Measurements from ENCODE around the gene TMEM37.

TMEM37 gene

DNA sequence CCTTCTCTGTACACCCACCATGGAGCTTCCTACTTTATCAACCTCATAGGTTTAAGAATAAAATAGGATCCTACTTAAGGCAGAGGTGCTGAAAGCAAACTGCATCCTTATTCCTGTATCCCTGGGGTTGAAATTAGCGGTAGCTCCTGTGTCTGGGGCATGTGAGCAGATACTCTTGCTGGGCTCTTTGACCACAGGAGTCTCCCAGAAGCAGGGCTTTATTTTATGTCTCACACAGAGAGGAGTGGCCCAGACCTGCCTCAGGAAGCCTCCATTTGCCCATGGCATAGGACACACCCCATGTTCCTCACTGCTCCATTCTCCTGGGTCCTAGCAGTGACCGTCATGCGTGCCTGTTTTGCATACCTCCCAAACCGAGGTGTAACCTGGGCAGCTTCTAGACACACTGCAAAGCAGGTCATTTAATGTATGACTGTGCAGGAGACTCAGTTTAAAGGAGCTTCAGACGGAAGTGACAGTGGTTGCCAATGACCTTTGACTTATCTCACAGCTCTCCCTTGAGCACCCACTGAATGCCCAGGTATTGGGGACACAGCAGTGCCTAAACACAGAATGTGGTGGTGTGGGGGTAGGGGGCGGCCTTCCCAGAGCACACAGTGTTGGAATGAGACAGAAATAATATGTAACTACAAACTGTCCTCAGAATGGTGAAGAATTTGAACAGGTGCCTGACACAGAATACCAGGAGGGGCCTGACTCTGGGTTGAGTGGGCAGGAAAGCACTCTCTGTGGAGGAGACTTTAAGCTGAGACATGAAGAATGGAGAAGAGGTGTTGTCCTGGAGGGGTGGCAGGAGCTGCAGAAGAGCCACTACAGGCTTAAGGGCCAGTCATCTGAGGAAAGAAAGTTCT is 3.7 kb downstream of the TMEM37 start:
- DNase-seq, result no peak

DNA sequence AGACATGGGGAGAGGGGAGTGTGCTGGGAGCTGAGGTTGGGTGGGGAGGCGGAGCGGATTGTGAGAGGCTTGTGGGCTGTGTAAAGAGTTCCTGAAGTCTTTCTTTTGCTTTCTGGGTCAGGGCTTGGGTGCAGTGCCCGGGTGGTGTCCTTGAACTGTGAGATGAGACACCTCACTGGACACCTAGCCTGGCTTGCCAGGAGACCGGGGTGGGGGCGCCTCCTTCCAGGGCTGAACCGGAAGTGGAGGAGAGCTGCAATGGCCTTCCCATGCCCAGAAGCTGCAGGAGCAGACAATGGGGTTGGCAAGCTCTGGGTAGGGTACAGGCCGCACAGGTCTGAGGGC is 4.3 kb downstream of the TMEM37 start:
- DNase-seq, result no peak

DNA sequence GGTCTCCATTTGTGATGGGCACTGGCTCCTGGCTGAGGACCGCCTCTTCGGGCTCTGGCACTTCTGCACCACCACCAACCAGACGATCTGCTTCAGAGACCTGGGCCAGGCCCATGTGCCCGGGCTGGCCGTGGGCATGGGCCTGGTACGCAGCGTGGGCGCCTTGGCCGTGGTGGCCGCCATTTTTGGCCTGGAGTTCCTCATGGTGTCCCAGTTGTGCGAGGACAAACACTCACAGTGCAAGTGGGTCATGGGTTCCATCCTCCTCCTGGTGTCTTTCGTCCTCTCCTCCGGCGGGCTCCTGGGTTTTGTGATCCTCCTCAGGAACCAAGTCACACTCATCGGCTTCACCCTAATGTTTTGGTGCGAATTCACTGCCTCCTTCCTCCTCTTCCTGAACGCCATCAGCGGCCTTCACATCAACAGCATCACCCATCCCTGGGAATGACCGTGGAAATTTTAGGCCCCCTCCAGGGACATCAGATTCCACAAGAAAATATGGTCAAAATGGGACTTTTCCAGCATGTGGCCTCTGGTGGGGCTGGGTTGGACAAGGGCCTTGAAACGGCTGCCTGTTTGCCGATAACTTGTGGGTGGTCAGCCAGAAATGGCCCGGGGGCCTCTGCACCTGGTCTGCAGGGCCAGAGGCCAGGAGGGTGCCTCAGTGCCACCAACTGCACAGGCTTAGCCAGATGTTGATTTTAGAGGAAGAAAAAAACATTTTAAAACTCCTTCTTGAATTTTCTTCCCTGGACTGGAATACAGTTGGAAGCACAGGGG is 5.5 kb downstream of the TMEM37 start:
- no peak for DNase-seq

DNA sequence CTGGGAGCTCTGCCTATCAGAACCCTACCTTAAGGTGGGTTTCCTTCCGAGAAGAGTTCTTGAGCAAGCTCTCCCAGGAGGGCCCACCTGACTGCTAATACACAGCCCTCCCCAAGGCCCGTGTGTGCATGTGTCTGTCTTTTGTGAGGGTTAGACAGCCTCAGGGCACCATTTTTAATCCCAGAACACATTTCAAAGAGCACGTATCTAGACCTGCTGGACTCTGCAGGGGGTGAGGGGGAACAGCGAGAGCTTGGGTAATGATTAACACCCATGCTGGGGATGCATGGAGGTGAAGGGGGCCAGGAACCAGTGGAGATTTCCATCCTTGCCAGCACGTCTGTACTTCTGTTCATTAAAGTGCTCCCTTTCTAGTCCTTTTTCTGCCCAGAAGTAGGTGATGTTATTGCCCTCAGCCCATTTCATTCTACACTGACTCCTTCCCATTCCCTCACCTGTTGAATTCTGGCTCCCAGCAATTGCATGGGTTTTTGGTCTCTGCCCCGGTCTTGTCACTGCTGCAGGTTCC is 6.5 kb downstream of the TMEM37 start:
- DNase-seq, result no peak

DNA sequence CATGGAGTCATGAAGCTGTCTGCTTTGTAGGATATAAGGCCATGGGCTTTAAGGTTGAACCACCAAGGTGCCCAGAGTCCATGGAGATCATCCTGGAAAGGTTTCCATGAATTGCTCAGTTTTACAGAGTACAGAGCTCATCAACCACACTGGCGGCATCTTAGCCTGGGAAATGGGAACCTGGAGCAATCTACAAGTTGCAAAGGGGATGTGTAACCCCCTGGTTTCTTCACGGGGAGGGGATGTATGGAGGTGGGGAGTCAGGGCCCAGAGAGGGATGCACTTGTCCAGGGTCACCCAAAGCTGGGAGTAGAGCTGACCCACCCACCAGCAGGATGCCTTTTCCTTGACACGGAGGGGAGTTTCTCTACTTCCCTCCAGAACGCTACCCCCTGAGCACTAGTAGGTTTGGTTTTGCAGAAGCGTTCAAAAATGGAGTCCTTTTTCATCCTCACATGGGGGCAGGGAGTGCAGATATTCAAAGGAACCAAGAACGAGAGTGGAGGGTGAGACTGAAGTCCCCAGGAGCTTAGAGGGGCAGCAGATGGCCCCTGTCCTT is 7.2 kb downstream of the TMEM37 start:
- no peak for DNase-seq

DNA sequence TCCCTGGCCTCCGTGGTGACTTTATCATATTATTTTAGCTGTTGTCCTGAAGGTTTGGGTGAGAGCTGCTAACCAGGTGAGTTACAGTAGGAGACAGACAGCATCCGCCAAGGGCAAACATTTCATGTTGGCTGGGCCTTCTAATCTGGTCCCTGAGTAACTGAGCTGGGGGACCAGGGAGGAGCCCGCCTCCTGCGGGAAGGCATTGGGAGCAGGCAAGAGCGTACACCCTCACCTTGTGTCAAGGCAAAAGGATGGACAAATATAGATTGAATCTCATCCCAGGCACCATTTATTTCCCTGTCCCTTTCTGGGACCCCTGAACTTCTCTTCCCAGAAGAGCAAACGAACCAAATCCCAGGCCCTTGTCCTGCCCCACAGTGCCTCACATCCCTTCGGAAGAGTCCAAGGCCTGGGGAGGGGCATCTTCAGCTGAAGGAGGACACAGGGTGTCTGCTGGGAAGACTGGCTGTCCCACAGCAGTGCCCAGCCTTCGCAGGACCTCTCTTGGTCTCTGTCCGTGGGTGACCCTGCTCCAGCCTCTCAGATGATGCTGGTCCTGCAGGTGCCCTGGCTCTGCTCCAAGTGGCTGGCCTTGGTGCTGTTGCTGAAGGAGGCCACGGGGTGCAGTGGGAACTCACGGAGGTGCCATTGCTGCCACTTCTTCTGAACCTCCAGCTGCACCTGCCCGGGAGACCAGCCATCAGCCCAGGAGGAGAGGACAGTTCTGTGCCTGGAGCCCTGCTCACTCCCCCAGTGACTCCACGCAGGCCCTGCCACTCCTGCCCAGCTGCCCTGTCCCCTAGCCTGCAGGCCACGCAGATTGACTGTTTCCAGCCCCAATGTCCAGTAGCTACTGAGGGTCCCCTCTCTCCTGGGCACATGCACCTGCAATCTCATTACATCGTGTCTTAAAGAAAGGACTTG is 8.2 kb downstream of the TMEM37 start:
- no peak for DNase-seq

DNA sequence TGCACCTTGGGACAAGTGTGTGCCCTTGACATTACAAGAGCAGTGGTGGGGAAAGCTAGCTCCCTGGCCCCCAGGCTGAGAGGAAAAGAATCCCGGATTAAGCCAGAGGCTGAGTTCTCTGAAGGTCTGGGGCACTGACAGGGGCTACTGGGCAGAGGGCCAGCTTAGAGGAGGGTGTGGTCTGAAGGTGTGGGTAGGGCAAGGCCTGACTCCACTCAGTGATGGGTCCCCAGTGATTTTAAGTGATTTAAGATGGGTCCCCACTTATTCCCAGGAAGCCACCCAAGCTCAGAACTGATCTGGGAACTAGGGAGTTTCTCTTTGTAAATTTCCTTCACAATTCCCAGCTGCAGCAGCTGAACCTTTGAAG is 8.8 kb downstream of the TMEM37 start:
- no peak for DNase-seq

DNA sequence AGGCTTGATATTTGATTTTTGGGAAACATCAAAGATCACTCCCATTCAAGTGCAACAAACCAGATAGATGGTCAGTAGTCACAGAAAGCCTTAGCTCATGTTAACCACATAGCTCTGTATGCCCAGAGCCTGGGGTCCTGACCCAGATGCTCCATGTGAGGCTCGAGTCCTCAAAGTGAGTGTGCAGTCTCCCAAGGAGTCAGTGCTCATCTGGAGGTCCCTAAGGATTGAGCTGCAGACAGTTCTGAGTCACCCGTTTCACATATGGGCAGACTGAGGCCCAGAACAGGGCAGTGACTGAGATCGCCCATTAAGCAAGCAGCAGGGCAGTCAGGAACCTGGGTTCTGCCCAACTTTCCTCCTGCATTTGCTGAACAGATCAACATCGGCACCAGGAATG is 9.2 kb downstream of the TMEM37 start:
- DNase-seq, result no peak

DNA sequence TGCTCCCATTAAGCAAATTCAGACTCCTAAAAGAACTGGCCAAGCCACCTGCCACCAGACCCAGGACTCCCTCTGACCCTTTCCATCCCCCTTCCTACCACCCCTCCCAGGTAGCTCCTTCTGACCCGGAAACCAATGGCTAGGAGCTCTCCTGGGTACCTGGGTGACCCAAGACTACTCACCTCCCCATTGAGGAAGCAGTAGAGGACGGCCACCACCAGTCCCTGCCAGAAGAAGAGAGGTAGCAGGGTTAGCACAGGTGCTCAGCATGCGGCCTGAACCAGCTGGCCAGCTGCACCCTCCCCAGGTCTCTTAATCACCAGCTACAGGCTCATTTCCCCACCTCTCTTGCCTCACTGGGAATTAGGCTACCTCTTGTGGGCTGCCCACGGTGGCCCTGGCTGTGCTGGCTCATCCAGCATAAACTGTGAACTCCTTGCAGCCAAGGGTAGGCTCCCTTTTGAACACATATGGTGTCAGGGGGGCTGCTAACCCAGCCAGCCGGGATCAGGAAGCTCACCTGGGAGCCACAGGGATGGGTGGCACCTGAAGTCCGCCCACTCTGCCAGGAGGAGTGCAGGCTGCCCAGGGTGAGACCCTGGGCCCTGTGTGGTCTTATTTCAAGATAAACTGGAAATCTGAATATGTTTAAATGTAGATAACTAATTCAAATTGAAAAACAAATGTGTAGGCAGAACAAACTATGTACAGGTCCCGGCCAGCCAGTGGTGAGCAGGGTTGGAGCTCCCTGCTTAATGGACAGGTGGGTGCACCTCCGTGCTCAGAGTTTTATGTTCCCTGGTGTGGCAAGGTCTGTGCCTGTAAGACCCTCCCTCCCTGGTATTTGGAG is 9.9 kb downstream of the TMEM37 start:
- no peak for DNase-seq

DNA sequence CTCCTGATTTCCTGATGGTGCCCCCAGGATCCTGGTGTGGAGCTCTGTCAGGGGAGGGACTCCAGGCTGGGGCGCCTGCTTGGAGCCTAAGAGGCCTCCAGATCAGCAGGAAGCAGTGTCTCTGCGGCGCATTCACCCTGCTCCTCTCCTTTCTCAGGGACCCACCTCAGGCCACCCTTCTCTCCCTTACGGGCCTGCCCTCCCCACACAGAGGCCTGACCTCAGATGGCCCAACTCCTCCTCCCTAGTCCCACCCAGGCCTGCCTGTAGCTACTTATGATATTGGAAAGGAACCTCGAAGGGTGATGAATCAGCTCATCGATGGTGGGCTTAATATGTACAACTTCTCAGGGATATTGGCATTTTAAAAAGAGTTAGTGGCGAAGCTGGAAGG is 10.6 kb downstream of the TMEM37 start:
- no peak for DNase-seq

DNA sequence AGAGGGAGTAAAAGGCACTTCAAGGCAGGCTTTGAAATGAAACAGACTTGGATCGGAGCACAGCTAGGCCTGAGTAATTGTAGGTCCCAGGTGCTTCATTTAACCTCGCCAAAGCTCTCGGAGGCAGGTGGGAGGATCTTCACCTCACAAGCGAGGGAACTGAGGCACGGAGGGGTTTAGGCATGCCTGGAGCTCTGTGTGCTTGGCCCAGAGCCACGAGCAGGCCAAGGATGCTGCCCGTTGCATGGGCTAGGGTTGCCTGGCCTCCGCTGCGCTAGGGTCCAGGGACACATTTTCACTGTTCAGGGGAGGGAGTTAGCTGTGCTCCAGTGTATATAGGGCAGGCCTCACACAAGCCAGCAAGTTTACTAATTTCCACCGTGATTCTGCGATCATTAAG is 11.2 kb downstream of the TMEM37 start:
- no peak for DNase-seq

DNA sequence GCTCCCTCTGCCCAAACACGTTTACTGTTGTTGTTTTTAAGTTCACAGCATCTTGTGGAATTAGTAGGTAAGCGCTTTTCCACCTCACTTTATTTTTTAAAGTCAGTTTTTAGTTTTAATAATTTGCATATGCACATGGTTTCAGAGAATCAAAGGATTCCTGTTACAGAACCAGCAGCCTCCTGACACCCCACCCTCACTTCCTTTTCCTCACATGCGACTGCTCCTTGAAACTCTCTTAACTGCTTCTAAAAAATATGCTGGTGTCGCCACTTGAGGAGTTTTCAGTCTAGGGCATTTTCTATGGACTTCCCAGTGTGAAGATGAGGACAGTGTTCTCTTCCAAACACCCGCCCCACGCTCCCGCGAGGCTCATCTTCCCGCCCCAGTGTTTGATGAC is 14.4 kb downstream of the TMEM37 start:
- DNase-seq, result no peak

DNA sequence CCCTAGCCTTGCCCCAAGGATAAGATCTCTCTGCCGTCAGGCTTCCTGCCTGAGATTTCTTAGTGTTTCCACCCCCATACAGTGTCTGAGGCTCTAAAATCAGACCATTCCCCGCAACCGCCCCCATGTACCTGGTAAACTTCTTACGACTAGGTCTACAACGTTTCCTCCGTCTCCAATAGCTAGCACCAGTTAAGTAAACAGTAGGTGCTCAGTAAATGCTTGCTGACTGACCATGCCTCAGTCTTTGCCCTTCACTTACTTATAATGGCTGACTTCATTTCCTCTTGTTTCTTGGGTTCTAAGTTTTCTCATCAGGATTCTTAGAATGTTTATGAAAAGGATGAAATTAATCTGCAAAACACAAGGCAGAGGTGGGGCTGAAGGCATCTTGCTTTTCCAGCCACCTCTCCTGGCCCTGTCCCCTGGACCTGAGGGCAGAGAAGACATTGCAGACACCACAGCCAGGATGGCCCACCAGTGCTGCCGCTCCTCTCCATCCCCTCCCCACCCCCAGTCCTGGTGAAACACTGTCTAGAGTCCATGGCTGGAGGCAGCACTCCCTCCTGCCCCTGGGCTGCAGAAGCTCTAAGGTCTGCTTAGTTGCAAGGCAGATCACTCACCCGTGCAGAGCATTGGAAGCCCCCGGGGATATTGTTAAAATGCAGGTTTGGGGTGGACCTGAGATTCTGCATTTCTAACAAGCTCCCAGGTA is 16.9 kb downstream of the TMEM37 start:
- DNase-seq, result no peak

DNA sequence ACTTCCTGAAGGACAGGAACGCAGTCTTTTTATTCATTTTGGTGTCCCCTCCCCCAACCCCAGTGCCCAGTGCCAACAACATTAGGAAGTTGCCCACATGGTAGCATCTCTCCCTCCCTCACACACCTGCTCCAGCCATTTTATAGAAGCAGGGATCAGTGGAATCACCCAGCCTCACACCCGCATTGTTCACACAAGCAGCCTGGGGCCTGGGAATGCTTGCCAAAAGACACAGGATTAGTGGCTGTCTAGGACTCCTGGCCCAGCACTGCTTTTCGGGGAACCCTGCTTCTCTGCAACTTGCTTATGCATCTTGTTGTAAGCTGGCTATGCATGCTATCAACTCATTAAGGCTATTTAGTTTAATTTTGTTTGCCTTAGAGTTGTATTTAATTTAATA is 17.9 kb downstream of the TMEM37 start:
- no peak for DNase-seq

DNA sequence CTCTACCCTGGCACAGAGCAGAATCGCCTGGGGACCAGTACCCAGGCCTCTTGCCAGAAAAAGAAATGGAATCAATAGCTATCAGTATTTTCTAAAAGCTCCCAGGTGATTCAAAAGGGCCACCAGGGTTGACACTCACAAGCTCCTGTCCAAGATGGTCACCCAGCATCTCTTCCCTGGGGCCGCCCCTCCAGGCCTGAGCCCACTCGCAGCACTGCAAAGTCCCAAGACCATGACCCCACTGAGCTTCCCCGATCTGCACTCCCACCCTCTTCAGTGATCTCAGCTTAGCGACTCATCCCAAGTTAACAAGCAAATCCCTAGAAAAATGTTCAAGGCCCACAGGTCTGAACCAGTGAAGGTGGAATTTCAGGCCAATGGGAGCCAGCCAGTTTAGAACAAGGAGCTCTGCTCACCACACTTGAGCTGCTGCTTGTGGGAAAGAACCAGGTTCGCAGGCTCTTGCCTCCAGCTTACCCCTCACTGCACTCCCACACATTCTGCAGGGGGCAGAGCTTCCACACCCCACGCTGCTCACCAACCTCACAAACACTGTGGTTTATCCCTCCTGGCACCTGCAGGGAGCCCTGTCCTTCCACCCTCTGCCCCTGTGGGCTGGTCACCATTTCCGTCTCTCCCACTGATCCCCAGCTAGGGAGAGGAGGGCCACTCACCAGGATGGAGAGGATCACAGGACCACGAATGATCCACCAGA is 19.8 kb downstream of the TMEM37 start:
- DNase-seq, result no peak

DNA sequence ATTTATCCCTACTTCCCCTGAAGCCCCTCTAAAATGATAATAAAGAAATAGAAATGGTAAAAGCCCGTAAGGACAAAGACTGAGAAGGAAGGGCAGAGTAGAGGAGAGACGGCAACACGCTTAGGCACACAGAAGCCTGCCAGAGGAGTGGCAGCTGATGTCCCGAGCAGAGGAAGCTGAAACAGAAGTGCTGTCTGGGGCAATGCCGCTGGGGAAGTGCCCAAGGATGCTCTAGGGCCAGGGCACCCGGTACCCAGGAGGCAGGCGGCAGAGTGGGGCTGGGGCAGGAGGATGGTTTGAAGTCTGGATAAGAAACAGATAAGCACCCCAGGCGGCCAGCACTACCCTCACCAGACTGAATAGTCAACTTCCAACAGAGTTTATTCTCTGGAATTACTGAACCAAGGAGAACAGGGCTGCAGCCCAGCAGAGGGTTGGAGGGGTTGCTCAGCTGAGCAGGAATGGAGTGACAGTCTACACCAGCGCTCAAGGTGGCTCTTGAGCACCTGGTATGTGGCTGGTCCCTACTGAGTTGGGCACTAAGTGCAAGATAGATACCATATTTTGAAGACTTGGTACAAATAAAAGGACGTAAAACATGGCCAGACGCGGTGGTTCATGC is 22.4 kb downstream of the TMEM37 start:
- no peak for DNase-seq

DNA sequence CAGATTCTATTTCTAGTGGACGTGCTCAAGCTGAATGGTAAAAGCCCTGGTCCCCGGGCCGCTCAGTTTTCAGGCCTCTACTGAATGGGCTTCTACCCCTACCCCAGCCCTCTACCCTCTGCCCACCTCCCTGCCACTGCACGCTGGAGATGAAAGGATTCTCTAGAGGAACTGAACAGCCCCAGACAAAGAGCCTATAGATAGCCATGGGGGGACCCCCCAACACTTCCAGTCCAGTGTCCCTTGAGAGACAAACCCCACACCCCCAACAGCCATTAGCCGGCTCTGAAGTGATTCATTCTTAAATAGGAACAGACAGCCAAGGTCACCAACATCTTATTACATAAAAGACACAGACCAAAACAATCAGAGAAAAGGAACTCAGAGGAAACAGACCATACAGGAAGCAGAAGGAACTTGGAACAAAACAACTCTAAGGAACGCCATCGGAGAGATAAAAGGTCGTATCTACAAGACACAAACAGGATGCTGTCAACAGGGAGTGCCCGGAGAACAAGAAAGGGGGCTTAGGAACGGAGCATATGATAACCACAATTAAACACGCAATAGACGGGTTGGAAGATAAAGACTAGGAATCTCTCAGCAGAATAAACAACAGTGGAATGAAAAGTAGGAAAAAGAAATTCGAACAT is 23.5 kb downstream of the TMEM37 start:
- no peak for DNase-seq

DNA sequence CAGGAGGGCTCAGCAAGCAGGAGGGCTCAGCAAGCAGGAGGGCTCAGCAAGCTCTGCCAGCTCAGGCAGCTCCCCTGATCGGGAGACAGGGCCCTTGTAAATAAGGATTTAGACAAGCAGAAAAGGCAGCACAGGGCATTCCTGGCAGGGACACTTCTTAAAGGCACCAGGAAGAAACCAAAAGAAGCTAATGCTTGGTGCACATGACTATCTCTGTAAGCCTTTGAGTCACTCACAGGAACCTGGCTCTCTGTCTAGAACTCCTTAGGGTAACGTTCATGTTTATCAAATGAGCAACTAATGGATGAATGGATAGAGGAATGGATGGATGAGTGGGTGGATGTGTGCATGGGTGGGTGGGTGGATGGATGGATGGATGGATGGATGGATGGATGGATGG is 28.4 kb downstream of the TMEM37 start:
- no peak for DNase-seq

DNA sequence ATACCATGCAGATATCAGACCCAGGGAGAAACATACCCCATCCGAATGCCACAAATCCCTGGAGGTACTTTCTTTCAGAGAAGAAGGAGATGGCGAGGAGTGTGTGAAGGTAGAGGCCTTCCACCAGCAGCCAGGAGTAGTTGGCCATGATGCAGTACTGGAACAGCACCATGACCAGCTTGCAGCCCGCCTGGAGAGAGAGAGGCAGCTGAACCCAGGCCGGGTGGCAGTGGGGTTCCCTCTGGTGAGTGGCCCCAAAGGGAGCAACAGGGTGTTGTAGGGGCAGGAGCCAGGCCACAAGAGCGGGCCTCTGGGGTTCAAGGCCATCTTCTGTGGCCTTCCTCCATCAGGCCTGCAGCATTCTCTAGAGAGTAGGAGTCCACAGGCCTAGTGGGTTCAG is 30.2 kb downstream of the TMEM37 start:
- DNase-seq, result no peak

DNA sequence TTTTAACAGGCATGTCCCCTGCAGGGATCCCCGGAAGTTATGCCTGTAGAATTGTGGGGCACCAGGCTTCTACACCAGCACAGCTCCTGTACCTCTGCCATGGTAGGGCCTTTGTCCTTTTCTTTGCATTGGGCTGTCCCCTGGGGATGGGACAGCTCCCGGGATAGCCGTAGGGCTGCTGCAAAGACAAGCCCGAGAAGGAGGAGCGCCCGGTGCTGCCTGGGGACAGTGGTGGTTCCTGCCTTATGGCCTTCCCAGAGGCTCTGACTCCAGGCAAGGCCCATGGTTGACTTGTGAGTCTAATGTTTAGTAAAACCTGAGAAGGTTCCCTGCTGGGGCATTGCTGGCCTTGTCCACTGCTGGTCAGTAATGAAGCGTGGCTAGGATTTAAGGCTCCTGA is 30.9 kb downstream of the TMEM37 start:
- no peak for DNase-seq

Measured in NCI-H1694 (cell line).